Measurements from ENCODE around the gene CES5A.
"Not testable (repeated sequence)": the region's sequence is repeated elsewhere in the genome, so short reads cannot be mapped to it uniquely, and the experiment has no call there.

The CES5A gene

GRCh38 chr16:55875273-55875672 is at the start of gene CES5A:
TSS of gene CES5A (minus strand) at chr16:55875373. CDS start at chr16:55875221, 152 bp downstream.
- no peak for DNase-seq

GRCh38 chr16:55922662-55923061 is 47.5 kb upstream of the CES5A start:
- no peak for DNase-seq

- no peak for DNase-seq
Observed at GRCh38 chr16:55917373-55918160, 42.4 kb upstream of the CES5A start.

GRCh38 chr16:55915096-55915827 is 40.1 kb upstream of the CES5A start:
- no peak for DNase-seq

- no peak for DNase-seq
Observed at GRCh38 chr16:55914383-55914782, 39.2 kb upstream of the CES5A start.

- DNase-seq: no peak
Observed at GRCh38 chr16:55913716-55914115, 38.5 kb upstream of the CES5A start.

GRCh38 chr16:55913121-55913520 is 37.9 kb upstream of the CES5A start:
- not testable (repeated sequence) for DNase-seq

GRCh38 chr16:55912022-55912421 is 36.8 kb upstream of the CES5A start:
- DNase-seq: peak; percentile 70

GRCh38 chr16:55911616-55912015 is 36.4 kb upstream of the CES5A start:
- DNase-seq: no peak

GRCh38 chr16:55909876-55910275 is 34.7 kb upstream of the CES5A start:
- no peak for DNase-seq

GRCh38 chr16:55908641-55909040 is 33.5 kb upstream of the CES5A start:
- no peak for DNase-seq

GRCh38 chr16:55907661-55908060 is 32.5 kb upstream of the CES5A start:
- DNase-seq: no peak

GRCh38 chr16:55906123-55906522 is 30.9 kb upstream of the CES5A start:
- DNase-seq: no peak

GRCh38 chr16:55905651-55906050 is 30.5 kb upstream of the CES5A start:
- no peak for DNase-seq

GRCh38 chr16:55901566-55902217 is 26.5 kb upstream of the CES5A start:
- no peak for DNase-seq

GRCh38 chr16:55900616-55901393 is 25.6 kb upstream of the CES5A start:
- no peak for DNase-seq

- no peak for DNase-seq
Observed at GRCh38 chr16:55899857-55900256, 24.7 kb upstream of the CES5A start.

GRCh38 chr16:55898592-55898991 is 23.4 kb upstream of the CES5A start:
- DNase-seq: no peak

GRCh38 chr16:55892821-55893220 is 17.6 kb upstream of the CES5A start:
- DNase-seq: no peak

GRCh38 chr16:55889518-55889917 is 14.3 kb upstream of the CES5A start:
- no peak for DNase-seq

- DNase-seq: no peak
Observed at GRCh38 chr16:55888546-55888945, 13.4 kb upstream of the CES5A start.

GRCh38 chr16:55876854-55877253 is 1.7 kb upstream of the CES5A start:
- no peak for DNase-seq

GRCh38 chr16:55873122-55873521 is 2.1 kb downstream of the CES5A start:
- no peak for DNase-seq
